ENCODE results near the gene RBMY1A1.
"Not testable (repeated sequence)": the region's sequence is repeated elsewhere in the genome, so short reads cannot be mapped to it uniquely, and the experiment has no call there.

The RBMY1A1 gene

GRCh38 chrY:21534579-21534978, at the start of gene RBMY1A1:
TSS of gene RBMY1A1 (plus strand) at chrY:21534879. CDS start at chrY:21536892, 2,013 bp downstream.
- DNase-seq (ENCODE audit: low read depth); H3K4me3 ChIP-seq (ENCODE audit: low read depth, low read length): not testable (repeated sequence)

- not testable (repeated sequence) for H3K4me3 ChIP-seq (ENCODE audit: low read depth, low read length); DNase-seq (ENCODE audit: low read depth)
These were observed 23.6 kb upstream of the RBMY1A1 start, which contains the start of gene RBMY1B for GRCh38 chrY:21511038-21511437. TSS of gene RBMY1B (plus strand) at chrY:21511338. CDS start at chrY:21513351, 2,013 bp downstream.

GRCh38 chrY:21559316-21559984, 24.8 kb downstream of the RBMY1A1 start:
- not testable (repeated sequence) for DNase-seq (ENCODE audit: low read depth); H3K4me3 ChIP-seq (ENCODE audit: low read depth, low read length)

GRCh38 chrY:21585449-21585848, 50.8 kb downstream of the RBMY1A1 start:
- no peak for TF ChIP-seq CTCF (IDR thresholded peaks at IDR 0.05; ENCODE audit: control insufficient read depth, extremely low read depth, insufficient read depth)
- no peak for DNase-seq (ENCODE audit: low read depth)
- no peak overlapping the region for H3K4me3 ChIP-seq (ENCODE audit: low read depth, low read length)

GRCh38 chrY:21586454-21586853, 51.8 kb downstream of the RBMY1A1 start:
- not testable (repeated sequence) for DNase-seq (ENCODE audit: low read depth); H3K4me3 ChIP-seq (ENCODE audit: low read depth, low read length)

GRCh38 chrY:21592059-21592458, 57.4 kb downstream of the RBMY1A1 start:
- H3K4me3 ChIP-seq (ENCODE audit: low read depth, low read length), result no peak overlapping the region
- no peak for TF ChIP-seq CTCF (IDR thresholded peaks at IDR 0.05; ENCODE audit: control insufficient read depth, extremely low read depth, insufficient read depth)
- no peak for DNase-seq (ENCODE audit: low read depth)

- H3K4me3 ChIP-seq (ENCODE audit: low read depth, low read length); DNase-seq (ENCODE audit: low read depth): not testable (repeated sequence)
These were observed 61.6 kb downstream of the RBMY1A1 start for GRCh38 chrY:21596287-21596686.
